Cardiac fibroblast (primary cell): ENCODE data around the gene ADAMTS14.

Source experiments
- DNase-seq, 2 donors: peaks; one replicate each; pipeline versions ENCODE4 v3.0.0 to v3.0.0-alpha.2; 2010; ENCODE audit warnings: low read depth in 2 of 2
- H3K4me3 ChIP-seq, 2 donors: replicated peaks in 1 of 2; 1 replicate in 1 of 2; 2 replicates in 1 of 2; pipeline ENCODE4 v1.5.1; 2011; ENCODE audit warnings: low read depth in 2 of 2, low read length in 2 of 2, mild to moderate bottlenecking in 2 of 2, moderate library complexity in 1 of 2
- TF ChIP-seq, protein P1 (sequence below): IDR thresholded peaks from one replicate; pipeline ENCODE4 v1.5.1; 2011; ENCODE audit warnings: low read depth, mild to moderate bottlenecking, low read length, inconsistent platforms

Gene ADAMTS14

GRCh38 chr10:70801854-70802253, 129.5 kb downstream of the ADAMTS14 start:
- DNase-seq, result no peak
- TF ChIP-seq, protein P1, sequence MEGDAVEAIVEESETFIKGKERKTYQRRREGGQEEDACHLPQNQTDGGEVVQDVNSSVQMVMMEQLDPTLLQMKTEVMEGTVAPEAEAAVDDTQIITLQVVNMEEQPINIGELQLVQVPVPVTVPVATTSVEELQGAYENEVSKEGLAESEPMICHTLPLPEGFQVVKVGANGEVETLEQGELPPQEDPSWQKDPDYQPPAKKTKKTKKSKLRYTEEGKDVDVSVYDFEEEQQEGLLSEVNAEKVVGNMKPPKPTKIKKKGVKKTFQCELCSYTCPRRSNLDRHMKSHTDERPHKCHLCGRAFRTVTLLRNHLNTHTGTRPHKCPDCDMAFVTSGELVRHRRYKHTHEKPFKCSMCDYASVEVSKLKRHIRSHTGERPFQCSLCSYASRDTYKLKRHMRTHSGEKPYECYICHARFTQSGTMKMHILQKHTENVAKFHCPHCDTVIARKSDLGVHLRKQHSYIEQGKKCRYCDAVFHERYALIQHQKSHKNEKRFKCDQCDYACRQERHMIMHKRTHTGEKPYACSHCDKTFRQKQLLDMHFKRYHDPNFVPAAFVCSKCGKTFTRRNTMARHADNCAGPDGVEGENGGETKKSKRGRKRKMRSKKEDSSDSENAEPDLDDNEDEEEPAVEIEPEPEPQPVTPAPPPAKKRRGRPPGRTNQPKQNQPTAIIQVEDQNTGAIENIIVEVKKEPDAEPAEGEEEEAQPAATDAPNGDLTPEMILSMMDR, result no peak
- no peak overlapping the region for H3K4me3 ChIP-seq

GRCh38 chr10:70803775-70804420, 131.6 kb downstream of the ADAMTS14 start:
- no peak overlapping the region for H3K4me3 ChIP-seq
- TF ChIP-seq, protein P1, result no peak
- no peak for DNase-seq

GRCh38 chr10:70804421-70804808, 132.1 kb downstream of the ADAMTS14 start:
- H3K4me3 ChIP-seq, result no peak overlapping the region
- DNase-seq, result peak in 1 of 2 donors; percentile 28
- TF ChIP-seq, protein P1, result no peak

DNA sequence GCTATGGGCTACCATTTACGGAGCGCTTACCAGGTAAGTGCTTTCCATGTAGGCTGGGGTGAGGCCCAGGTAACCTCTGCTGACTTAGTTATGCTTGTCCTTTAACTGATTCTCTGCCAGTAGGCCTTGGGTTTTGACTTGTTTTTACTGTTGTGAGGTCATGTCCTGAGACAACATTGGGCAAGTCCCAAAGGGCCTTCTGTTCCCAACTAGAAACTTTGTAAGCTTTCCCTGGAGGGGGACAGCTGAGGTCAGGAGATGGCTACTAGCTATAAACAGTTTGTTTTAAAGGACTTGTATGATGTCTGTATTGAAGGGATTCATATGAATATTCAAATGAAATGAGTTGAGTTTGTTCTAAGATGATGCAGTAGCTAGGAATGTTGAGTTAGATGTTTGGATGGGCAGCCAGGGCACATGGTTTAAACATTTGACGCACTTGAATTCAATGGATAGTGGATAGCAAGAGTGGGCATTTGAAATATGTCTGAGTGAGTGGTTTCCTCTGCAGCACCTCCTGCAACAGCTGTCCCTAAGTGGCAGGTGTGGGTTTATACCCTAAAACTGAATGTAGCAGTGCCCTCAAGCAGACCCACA, 133.4 kb downstream of the ADAMTS14 start:
- TF ChIP-seq, protein P1, result no peak
- DNase-seq, result peak in 1 of 2 donors; percentile 16
- no peak overlapping the region for H3K4me3 ChIP-seq

DNA sequence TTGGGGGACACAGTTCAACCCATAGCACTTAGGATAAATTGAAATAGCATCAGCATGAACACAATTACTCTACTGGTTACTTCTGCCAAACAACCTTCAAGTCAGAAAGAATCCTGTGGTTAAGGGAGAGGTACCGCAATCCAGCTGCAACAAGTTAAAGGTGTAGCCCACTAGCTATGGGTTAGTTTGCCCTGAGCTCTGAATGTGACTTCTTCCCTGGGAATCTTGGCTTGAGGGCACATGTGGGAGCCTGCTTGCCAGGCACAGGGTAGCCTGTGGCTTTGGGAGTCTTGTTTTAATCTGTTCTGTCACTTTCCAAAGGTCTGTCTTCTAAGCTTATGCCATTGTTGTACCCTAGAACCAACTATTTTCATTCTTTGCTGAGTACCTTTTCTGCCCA, 134.5 kb downstream of the ADAMTS14 start:
- no peak for DNase-seq
- TF ChIP-seq, protein P1, result no peak
- no peak overlapping the region for H3K4me3 ChIP-seq

DNA sequence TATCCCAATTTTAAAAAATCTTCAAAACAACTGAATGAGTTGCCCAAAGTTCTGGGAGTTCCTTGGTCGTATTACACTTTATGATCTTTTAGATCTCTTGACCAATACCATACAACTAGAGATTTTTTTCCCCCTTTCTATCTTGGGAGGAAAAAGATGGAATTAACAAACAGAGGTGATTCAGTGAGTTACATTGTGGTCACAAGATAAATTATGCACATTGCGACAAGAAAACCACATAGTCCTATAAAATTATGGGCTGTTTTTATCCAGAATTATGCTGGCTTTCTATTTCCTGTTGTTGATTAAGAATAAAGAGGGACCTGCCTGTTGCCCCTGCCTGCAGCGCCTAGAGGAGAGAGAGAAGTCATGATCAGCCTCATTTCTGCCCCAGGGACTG, 135.2 kb downstream of the ADAMTS14 start:
- H3K4me3 ChIP-seq, result no peak overlapping the region
- TF ChIP-seq, protein P1, result no peak
- no peak for DNase-seq
